Measurements from ENCODE around the gene TMCO4.
"Not testable (repeated sequence)": the region's sequence is repeated elsewhere in the genome, so short reads cannot be mapped to it uniquely, and the experiment has no call there.

TMCO4 gene

DNA sequence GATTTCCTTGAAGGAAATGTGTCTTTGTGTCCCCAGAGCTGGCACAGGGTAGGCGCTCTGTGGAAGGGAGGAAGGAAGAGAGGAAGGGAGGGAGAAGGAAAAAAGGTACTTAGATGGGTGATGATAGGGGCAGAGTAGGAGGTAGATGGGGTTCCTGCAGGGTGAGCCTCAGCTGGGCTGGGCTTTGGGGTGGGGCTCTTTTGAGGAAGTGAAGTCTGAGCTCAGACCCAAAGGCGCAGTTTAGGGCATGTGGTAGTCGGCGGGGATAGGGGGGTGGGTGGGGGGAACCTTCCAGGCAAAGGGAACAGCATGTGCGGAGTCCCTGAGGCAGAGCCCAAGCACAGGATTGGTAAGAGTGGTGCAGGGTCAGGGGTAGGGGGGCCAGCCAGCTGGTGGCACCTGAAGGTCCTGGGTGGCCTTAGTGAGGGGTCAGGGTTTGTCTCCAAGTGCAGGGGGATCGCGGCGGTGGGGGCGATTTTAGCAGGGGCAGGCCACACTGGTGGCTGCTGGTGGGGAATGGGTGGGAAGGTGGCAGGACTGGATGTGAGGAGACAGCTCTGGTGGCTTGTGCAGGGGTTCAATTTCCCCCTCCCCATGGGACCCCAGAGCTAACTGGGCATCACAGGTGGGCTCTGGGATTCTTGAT lies 143.5 kb downstream of the TMCO4 start:
- DNase-seq (ENCODE audit: low read depth): no peak

DNA sequence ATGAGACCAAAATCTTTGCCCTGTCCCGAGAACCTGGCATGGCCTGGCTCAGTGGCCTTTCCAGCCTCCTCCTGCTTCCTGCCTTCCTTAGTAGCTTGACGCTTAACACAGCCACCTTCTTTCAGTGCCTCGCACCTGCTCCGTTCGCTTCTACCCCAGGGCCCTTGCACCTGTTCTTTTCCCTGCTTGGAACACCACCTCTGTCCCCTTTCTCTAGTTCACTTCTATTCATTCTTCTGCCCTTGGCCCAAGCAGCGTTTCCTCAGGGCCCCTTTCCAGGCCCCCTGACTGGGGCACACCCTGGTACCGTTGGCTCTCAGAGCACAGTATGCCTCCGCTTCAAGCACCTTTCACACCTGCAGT lies 144.0 kb downstream of the TMCO4 start:
- no peak for DNase-seq (ENCODE audit: low read depth)

DNA sequence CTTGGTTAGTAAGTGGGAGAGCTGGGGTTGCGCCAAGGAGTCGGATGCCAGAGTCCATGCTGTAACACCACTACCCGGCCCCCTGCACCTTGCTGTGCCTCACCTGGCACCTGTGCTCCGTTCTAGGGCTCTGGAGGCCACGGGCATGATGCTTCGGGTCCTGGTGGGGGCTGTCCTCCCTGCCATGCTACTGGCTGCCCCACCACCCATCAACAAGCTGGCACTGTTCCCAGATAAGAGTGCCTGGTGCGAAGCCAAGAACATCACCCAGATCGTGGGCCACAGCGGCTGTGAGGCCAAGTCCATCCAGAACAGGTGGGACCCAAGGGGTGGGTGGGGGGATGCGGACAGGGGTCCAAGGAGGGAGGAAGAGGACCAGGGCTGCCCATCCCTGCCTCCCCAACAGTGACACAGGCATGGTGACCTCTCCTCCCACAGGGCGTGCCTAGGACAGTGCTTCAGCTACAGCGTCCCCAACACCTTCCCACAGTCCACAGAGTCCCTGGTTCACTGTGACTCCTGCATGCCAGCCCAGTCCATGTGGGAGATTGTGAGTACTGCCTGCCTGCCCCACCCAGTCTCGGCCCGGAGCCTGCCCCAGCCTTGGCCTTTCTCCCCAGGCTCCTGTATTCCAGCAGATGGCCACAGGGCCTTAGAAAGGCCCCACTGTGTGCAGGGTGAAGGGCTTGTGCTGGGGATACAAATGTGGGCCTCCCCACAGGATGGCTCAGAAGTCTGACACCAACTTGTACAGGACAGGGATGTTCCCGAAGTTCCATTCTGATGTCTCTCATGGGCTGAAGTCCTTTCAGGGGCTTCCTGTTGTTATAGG lies 144.6 kb downstream of the TMCO4 start:
- no peak for DNase-seq (ENCODE audit: low read depth)

DNA sequence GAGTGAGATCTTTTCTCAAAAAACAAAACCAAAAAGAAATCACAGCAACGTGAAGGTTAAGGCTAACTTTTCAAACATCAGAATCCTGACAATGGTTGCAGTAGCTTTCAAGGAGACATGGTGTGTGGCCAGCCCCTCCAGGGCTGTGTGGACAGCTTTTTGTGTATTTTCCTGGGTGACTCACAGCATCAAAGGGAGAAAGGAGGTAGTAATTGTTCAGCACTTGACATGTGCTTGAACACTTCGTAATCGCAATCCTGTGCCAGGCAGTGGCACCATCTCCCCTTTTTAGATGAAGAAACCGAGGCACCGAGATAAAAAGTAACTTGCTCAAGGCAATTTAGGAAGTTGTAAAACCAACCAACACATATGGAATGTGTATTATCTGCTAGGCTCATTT lies 145.3 kb downstream of the TMCO4 start:
- DNase-seq (ENCODE audit: low read depth): no peak

DNA sequence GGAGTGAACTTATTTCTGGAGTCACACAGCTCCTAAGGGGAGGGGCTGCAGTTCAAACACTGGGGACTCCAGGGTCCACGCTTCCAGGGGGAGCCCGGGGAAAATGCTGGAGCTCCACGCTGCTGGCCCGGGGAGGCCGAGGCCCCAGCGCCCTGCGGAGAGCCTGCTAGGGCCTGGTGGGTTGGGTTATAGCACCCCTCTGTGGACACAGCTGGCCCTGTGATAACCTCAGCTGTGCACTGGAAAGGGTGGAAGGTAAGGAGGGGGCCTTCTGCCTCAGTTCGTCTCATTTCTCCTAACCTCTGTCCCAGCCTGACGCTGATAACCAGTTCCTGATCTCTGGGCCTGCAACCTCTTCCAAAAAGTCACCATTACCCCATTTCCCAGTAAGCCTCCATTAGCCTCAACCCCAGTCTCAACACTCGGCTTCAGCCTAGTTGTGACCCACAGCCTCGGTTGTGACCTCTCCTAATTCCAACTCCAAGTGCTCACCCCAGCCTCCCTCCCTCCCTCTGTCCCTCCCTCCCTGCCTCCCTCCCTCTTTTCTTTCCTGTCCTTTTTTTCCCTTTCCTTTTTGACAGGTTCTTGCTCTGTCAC lies 148.5 kb downstream of the TMCO4 start:
- DNase-seq (ENCODE audit: low read depth): no peak

DNA sequence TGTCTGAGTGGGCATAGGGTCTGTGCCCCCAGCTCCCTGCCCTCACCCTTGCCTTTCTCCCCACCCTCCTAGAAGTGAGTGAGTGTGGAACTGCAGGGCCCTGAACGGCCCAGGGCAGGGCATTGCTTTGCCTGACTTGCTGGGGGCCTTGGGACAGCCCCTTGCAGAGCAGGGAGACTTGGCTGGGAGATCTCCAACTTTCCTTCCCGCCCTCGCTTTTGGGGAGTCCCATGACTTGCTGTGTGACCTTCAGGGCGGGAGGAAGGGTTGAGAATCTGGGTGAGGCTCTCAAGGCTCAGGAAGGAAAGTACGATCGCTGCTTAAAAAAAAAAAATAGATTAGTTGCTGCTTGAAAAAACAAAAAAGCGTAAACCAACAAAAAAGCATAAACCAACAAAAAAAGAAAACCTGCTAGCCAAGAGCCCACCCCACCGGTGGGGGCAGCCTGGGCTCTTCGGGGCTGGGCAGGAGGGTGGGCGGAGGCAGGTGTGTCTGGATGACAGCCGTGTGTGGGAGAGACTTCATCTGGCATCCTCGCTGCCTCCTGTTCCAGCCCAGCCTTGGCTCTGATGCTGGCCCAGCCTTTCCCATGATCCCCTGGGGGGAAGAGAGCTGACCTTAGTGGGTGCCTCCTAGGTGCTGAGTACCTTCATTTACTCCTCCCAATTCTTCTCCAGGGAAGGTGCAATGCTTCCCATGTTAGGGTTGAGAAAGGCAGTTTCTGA lies 149.1 kb downstream of the TMCO4 start:
- no peak for DNase-seq (ENCODE audit: low read depth)

DNA sequence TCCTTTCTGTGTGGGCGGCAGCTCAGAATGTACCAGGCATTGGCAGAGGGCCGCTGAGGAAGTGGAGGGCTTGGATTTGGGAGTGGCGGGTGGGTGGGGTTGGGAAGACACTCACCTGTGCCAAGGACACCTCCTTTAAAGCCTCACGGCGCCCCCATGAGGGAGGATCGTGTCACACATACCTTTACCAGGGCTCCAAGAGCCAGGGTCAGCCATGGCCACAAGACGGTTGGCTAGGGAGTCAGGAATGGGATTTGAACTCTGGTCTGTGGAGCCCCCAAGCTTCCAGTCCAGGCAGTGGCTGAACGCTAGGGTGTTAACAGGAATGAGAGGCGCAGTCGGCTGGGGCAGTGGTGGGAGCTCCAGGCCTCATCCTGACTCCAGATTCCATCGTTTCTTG lies 151.0 kb downstream of the TMCO4 start:
- no peak for DNase-seq (ENCODE audit: low read depth)

DNA sequence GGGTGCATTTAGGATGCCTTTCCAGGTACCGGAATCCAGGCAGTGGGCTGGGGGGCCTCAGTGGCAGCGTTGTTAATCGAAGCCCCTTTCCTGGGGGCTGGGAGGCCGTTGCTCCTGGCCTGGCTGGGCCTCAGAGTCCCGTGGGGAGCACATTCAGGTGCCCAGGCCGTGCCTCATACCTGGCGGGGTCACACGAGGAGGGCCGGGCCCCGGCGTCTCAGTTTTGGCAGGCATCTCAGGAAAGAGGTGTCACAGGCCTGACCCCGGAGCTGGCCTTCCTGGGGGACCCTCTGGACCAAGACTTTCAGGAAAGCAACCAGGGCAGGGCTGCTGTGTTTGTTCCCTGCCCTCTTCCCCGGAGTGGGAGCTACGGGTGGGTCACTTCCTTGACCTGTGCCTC lies 151.5 kb downstream of the TMCO4 start:
- no peak for DNase-seq (ENCODE audit: low read depth)

DNA sequence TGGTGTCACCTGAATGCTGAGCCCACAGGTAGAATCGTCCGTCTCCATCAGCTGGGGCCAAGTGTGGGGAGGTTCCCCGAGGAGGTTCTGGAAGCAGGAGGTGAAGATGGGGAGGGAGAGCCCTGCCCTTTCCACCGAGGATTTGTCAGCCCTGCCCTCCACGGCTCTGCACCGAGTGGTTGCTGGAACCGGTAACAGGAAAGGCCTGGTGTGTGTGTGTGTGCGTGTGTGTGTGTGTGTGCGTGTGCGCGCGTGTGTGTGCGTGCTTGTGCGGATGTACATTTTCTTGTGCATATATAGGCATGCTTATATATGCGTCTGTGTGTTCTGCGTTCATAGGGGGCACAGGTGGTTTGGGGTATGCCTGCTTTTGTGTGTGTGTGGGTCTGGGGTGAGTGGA lies 152.1 kb downstream of the TMCO4 start:
- DNase-seq (ENCODE audit: low read depth): no peak

DNA sequence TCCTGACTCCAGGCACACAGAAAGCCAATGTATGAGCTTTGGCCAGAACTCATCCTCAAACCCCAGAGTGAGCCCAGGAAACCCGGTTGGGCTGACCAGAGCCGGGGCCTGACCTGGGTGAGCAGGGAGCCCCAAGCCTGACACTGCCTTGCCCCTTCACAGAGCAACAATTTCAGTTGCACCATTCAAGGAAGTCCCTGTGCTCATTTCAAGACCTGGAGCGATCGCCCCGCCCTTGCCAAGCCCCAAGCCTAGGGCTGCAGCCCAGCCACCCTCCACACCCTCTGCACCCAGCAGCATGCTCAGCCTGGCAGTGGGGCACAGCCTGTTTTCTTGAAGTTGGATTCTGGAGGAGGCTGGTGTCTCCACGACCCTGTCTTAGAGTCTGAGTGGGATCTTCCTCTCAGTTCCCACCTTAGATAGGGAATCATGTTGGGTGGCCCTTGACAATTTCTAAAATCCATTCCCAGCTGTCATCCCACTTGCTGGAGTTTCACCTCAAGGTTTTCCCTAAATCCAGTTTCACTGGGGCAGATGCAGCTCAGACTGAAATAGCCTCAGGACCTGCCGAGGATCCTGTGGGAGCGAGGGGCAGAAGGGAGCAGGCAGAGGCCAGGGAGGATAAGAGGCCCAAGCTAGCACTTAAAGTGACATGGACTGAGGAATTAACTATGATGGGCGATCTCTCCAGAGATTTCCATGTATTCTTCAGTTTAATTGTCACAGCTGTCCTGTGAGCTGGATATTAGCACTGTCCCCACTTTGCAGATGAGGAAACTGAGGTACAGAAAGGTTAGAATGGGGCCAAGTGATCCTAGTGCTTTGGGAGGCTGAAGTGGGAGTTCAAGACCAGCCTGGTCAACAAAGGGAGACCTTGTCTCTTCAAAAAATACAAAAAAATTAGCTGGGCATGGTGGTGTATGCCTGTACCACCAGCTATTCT lies 153.1 kb downstream of the TMCO4 start:
- DNase-seq (ENCODE audit: low read depth): no peak

DNA sequence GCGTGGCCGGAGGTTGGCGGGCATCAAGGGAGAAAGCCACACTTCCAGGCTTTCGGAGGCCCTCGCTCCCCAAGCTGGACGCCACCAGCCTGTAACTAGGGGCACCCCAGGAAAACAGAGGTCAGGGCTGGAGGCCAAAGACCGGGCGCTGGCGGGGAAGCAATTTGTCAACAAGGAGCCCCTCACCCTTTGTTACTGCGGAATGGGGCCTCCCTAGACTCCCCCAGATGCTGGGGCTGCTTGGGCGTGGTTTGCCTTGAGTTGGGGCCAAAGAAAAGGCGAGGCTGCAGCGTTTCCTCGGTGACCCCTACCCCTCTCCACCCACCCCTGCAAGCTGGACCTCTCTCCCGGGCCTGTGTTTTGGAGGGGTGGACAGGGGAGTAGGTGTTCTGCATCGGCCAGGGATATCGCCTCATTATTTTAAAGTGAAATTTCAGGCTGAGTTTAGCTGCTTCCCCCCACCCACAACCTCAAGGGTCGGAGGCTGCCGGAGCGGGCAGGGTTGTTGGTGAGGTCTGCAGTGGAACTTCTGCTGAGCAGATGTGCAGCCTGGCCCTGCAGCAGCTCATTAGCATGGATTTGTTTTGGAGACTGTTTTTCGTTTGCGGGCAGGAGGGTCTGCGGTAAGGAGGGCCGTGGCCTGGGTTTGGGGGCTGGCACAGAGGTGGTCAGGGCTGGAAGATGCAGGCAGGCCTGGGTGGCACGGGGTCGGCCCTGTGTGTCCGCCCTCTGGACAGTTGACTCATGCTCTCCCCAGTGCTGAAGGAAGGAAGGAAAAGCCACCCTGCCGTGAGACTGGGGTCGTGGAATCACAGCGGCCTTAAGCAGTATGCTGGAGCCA lies 154.1 kb downstream of the TMCO4 start:
- no peak for DNase-seq (ENCODE audit: low read depth)

DNA sequence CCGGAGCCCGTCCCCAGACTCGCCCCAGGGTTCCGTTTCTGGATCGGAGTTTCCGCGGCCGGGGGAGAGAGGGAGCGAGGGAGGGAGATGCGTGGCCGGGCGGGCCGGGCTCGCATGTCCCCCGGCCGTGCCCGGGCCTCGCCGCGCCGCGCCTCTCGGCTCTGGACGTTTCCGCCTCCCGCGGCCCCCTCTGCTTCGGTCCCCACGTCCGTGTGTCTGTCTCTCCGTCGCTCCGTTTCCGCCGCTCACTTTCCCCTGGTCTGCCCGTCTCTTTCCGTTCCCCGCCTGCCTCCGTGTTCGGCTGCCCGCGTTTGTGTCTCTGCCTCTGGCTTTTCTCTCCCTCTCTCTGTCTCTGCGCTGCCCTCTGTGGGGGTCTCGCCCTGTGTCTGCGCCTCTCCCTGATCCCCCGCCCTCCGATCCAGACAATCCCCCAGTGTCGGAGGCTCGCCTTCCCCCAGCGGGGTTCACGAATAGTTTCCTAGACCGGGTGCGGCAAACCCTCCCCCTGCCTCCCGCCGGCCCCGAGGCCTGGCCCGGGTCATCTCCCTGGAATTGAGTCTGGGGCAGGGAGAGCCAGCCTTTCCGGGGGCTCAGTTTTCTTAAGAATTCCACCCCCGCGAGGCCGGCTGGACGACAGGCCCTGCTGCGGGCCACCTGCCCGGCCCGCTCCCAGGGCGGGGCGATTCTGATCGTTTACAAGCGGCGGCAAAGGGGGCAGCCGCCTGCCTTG lies 154.9 kb downstream of the TMCO4 start:
- no peak for DNase-seq (ENCODE audit: low read depth)

DNA sequence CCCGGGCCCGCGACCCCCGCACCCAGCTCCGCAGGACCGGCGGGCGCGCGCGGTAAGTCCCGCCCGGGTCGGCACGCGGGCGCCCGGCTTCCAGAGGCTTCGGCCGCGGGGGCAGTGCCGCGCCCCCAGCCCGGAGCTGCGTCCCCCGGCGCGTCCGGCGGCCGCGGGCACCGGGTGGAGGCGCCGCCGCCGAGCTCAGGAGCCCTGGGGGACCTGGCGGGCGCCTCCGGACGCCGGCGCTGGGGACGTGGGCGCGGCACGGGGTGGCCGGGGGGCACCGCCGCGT lies 155.4 kb downstream of the TMCO4 start:
- DNase-seq (ENCODE audit: low read depth): no peak

DNA sequence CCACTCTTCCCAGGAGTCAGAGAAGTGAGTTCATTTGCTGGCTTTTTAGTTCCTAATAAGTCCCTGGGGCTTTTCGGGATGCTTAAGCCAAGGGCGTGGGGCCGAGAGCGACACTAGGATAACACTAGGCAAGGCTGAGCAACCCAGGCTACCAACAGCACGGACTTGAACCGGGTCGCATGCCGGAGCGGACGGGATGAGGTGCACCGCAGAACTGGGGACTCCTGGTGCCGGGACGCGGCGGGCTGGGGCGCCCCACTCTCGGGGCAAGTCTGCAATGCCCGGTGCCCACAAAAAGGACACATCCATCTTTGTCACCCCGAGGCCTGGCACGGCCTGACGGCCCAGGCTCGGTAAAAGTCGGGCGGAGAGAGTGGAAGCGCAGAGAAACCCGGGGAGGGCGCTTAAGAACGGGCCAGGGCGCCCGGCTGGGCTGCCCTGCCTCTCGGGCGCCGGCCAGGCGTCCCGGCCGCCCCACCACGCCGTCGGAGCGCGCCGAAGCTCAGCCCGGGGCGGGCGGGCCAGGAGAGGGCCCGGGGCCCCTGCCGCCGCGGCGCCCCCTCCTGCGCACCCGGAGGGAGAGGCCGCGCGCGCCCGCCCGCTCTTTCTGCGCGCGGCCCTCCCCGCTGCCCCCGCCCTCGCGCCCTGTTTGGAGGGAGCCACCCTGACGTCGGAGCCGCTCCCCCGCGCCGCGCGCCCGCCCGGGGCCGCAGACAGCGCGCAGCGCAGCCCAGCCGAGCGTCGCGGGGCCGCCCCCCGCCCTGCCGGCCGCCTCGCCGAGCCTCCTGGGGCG lies 155.9 kb downstream of the TMCO4 start, which contains the start of gene NBL1:
Gene NBL1 (plus strand): TSS at position 710 of the 793 bp plus-strand sequence. CDS start 10,720 bp downstream, outside the sequence.
- no peak for DNase-seq (ENCODE audit: low read depth)

DNA sequence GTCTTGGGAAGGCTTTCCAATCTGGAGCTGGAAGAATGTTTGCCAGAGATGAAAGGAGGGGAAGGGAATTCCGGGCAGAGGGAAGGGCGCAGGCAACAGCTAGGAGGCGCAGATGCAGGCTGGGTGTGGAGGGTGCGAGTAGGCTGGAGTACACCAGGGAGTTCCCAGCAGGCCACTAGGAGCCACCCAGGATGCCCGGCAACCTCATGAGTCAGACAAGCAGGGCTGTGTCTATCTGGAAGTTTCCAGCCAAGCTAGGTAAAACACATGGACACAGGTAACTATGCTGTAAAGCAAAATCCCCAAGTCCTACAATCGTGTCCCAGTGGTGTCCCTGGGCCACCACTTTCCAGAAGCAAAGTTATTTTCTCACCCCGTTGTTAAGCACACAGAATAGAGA lies 156.6 kb downstream of the TMCO4 start:
- DNase-seq (ENCODE audit: low read depth): no peak

DNA sequence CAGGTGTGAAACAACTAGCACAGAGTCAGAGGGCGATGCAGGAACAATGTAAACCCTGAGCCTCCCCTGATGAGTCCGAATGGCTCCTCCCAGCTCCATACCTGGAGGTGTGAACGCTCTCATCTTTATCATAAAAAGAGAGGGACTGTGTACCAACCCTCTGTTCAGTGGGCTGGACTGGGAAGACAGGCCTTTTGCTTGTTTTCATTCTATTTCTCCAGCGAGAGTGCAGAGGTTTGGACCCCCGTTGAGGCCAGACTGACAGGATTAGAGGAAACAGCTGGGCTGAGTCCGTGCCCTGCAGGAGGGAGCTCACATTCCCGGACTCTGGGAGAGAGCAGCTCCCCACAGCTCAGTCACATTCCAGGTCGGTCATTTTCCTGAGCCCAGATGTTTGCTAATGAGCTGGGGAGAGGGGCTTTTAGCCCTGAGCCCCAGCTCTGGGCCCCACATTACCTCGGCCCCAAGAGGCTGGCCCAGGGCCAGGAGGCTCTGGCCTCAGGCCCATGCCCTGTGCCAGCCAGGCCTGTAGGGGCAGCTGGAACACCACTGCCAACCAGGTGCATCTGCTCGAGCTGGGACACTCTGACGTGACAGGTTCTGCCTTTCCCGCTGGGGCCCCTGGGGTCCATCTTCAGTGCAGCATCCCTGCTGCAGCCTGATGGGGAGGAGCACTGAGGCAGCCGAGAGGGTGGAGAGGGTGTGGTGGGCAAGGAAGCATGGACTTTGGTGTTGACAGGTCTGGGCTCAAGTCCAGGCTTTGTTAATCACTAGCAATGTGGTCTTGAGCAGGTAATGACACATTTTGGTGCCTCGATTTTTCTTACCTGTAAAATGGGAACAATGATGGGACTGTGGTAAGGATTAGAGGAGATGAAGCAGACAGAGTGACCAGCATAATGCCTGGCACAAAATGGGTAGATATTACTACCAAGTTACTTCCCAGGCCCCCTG lies 159.1 kb downstream of the TMCO4 start:
- no peak for DNase-seq (ENCODE audit: low read depth)

DNA sequence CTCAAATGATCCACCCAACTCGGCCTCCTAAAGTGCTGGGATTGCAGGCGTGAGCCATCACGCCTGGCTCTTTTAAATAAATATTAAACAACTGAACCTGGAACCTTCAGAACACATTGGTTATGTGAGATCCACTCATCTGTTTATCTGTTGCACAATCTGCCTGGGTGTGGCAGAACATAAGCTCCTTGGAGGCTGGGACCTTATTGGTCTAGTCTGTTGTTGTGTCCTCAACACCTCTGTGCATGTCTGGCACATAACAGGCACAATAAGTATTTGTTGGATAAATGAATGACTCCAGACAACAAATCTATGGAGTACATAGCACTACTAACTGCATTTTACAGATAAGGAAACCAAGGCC lies 159.7 kb downstream of the TMCO4 start:
- no peak for DNase-seq (ENCODE audit: low read depth)

DNA sequence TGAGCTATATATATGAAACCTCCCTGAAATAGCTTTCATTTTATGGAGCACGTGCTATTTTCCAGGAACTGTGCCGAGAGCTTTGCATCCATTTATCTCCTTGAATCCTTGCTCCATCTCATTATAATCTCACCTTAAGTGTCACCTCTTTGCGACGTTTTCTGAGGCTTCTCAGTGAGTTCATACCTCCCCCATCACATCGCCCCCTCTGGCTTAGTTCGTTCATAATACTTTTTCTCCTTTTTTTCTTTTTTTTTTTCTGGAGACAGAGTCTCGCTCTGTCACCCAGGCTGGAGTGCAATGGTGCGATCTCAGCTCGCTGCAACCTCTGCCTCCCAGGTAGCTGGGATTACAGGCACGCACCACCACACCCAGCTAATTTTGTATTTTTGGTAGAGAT lies 160.5 kb downstream of the TMCO4 start:
- DNase-seq (ENCODE audit: low read depth): not testable (repeated sequence)
